Stimulated activated CD8-positive, alpha-beta memory T cell treated with anti-CD3 and anti-CD28 coated beads, Interleukin-7, amount 100 ng/mL, for 48 hours (primary cell): ENCODE measurements around the gene GABRQ.
"Not testable (repeated sequence)": the region's sequence is repeated elsewhere in the genome, so short reads cannot be mapped to it uniquely, and the experiment has no call there.

Experiments used
- DNase-seq, 2 donors: peaks; one replicate each; pipeline ENCODE4 v3.0.0-alpha.2; 2020; ENCODE audit warnings: low read depth in 1 of 2; ENCODE audit errors: extremely low read depth in 1 of 2

GABRQ gene

GRCh38 chrX:152656890-152657289, 19.2 kb downstream of the GABRQ start:
- DNase-seq, result no peak

DNA sequence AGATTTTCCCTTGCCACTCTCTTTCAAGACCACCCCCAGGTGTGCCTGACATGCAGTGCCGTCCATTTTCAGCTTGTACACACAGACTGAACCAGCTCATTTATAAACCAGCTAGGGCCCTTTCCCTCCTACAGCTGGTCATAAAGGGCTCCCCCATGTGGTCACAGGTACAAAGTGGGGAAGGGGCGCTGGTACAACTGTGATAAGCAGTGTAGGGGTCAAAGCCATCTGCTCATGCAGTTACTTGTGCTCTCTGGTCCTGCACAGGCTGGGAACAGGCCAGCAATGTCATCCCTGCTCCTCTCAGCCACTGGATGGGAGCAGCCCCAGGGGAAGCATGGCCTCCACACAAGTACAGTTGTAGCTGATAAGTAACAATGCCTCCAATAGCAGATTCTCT, 20.6 kb downstream of the GABRQ start:
- DNase-seq, result no peak

DNA sequence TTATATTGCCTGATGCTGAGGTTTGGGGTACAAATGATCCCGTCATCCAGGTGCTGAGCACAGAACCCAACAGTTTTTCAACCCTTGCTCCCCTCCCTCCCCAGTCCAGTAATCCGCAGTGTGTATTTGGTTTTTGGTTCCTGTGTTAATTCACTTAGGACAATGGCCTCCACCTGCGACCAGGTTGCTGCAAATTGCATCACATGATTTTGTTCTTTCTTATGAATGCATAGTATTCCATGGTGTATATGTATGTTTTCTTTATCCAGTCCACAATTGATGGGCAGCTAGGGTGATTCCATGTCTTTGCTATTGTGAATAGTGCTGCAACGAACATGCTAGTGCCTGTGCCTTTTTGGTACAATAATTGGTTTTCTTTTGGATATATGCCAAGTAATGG, 25.4 kb downstream of the GABRQ start:
- DNase-seq, result no peak

- no peak for DNase-seq
Observed at GRCh38 chrX:152674135-152674534, 36.4 kb downstream of the GABRQ start.

- DNase-seq, result not testable (repeated sequence)
Observed at GRCh38 chrX:152674652-152675051, 37.0 kb downstream of the GABRQ start.

DNA sequence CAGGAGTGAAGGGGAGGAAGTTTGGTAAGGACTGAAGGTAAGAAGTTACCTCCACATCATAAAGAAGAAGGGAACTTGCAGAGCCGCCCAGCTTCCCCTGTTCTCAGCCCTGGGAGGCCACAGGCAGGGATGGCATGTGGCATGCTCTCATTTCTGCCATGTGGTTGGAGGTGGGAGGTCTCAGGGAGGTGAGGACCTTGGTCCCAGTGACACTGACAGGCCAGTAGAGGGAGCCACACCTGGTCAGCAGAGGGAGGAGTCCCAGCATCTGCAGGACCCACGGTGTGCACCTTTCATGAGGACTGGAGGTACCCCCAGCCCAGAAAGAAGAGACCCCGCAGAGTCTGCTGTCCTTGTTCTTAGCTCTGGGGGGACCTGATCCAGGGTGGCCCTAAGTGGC, 43.3 kb downstream of the GABRQ start:
- not testable (repeated sequence) for DNase-seq

DNA sequence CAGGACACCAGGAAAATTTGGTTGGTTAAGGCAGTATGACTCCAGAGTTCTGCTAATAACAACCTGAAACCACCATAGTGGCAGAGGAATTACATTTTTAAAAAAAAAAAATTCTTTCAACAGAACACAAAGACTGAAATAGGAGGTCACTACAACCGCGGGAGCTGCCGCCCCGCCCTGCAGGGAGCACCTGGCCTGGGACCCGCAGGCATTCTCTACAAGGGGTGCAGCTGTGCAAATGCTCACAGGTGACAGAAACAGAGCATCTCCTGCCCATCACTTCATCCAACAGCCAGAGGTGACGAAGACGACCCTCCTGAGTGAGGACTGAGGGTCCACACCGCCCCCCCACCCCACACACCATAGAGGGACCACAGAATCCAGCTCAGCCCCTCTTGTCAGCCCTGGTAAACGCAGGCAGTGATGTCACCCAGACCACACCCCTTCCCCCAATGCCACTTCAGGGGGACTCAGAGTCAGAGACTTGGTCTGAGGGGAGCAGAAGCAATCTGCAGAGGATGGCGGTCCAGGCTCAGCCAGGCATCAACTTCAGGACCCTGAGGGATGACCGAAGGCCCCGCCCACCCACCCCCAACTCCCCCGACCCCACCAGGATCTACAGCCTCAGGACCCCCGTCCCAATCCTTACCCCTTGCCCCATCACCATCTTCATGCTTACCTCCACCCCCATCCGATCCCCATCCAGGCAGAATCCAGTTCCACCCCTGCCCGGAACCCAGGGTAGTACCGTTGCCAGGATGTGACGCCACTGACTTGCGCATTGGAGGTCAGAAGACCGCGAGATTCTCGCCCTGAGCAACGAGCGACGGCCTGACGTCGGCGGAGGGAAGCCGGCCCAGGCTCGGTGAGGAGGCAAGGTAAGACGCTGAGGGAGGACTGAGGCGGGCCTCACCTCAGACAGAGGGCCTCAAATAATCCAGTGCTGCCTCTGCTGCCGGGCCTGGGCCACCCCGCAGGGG, 60.5 kb downstream of the GABRQ start, which contains the start of gene MAGEA3:
TSS of gene MAGEA3 (plus strand) at position 843 of the 980 bp plus-strand sequence. CDS start 2,039 bp downstream, outside the sequence.
- DNase-seq, result not testable (repeated sequence)

DNA sequence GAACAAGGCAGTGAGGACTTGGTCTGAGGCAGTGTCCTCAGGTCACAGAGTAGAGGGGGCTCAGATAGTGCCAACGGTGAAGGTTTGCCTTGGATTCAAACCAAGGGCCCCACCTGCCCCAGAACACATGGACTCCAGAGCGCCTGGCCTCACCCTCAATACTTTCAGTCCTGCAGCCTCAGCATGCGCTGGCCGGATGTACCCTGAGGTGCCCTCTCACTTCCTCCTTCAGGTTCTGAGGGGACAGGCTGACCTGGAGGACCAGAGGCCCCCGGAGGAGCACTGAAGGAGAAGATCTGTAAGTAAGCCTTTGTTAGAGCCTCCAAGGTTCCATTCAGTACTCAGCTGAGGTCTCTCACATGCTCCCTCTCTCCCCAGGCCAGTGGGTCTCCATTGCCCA, 62.7 kb downstream of the GABRQ start:
- DNase-seq, result not testable (repeated sequence)

GRCh38 chrX:152706500-152706899, 68.8 kb downstream of the GABRQ start:
- DNase-seq, result not testable (repeated sequence)
